GM12865 (cell line): ENCODE results near the gene ANKRD6.

Source experiments
- DNase-seq: peaks from one replicate; pipeline ENCODE4 v3.0.0; 2010; ENCODE audit warnings: low read depth
- H3K4me3 ChIP-seq: 2 replicates; pipeline ENCODE4 v1.5.1; 2011; ENCODE audit warnings: mild to moderate bottlenecking, low read depth, low read length, control low read depth
- CTCF ChIP-seq: IDR thresholded peaks from 2 replicates; pipeline ENCODE4 v1.5.1; 2011; ENCODE audit warnings: low read length, control low read depth, low read depth, inconsistent platforms; ENCODE audit not compliant: insufficient read depth; ENCODE audit errors: missing control alignments

ANKRD6 gene

GRCh38 chr6:89528866-89529265 lies 95.9 kb downstream of the ANKRD6 start:
- TF ChIP-seq CTCF = no peak
- DNase-seq = no peak
- H3K4me3 ChIP-seq = no peak overlapping the region

- no peak for TF ChIP-seq CTCF
- no peak for DNase-seq
Observed at GRCh38 chr6:89530982-89531381, 98.0 kb downstream of the ANKRD6 start.

GRCh38 chr6:89536231-89536630 lies 103.3 kb downstream of the ANKRD6 start:
- no peak for DNase-seq
- no peak for TF ChIP-seq CTCF
- H3K4me3 ChIP-seq = no peak overlapping the region

More at GRCh38 chr6:89530982-89531381, 98.0 kb downstream of the ANKRD6 start:
- H3K4me3 ChIP-seq = no peak overlapping the region

- H3K4me3 ChIP-seq = no peak overlapping the region
- DNase-seq = no peak
- no peak for TF ChIP-seq CTCF
Observed at GRCh38 chr6:89539779-89540178, 106.8 kb downstream of the ANKRD6 start.

- TF ChIP-seq CTCF = no peak
- no peak for DNase-seq
- no peak overlapping the region for H3K4me3 ChIP-seq
Observed at GRCh38 chr6:89542081-89542857, 109.3 kb downstream of the ANKRD6 start.

GRCh38 chr6:89542866-89543265 lies 109.9 kb downstream of the ANKRD6 start:
- TF ChIP-seq CTCF = no peak
- DNase-seq = no peak
- H3K4me3 ChIP-seq = no peak overlapping the region

GRCh38 chr6:89547281-89547680 lies 114.3 kb downstream of the ANKRD6 start:
- no peak for TF ChIP-seq CTCF
- no peak for DNase-seq
- H3K4me3 ChIP-seq = no peak overlapping the region
